Heart left ventricle (tissue), 13 donors: Measurements from ENCODE around the gene HIP1.
"Not testable (repeated sequence)": the region's sequence is repeated elsewhere in the genome, so short reads cannot be mapped to it uniquely, and the experiment has no call there.

ENCODE experiments used
- POLR2A ChIP-seq, 2 donors: fragments of 450-650 bp; IDR thresholded peaks; one replicate each; pipeline ENCODE4 v1.6.1; 2017; ENCODE audit warnings: antibody characterized with exemption in 2 of 2, mild to moderate bottlenecking in 2 of 2, moderate library complexity in 2 of 2
- TF ChIP-seq, protein P1 (sequence below), 12 donors: fragments of 200-600 bp; sonication (generic) in 4 of 12; IDR thresholded peaks; one replicate each; pipeline versions ENCODE4 v1.5.0 to v1.8.0; 2018 to 2022; ENCODE audit warnings: antibody characterized with exemption in 12 of 12, mild to moderate bottlenecking in 5 of 12
- donor health status: ischemic (EF 13 %, LVEDD 7.1; RV severe dilation, severe dysfunction).
- donor health status: DM: no; HTN: yes; CAD: no.
- donor health status: DM: no; HTN: no; CAD: no.
- donor health status: ischemic (EF 25% LVEDD 6.9; RV normal size, moderate dysfunction).
- donor health status: ischemic (EF 25% LVEDD 5.7; RV mildly dilated, moderate dysfunction).
- donor health status: ischemic (EF 35%, LVEDD 5.7; RV mildly dilated, moderate dysfunction).
- donor health status: nonischemic (EF 11% LVEDD 7.7; RV severe dilation, severe dysfunction).
- donor health status: DM: yes; HTN: yes; CAD: no.
- donor health status: PGD.
- donor health status: ischemic (EF 29% LVEDD 5.4; RV normal size, mild dysfunction).
- donor health status: nonischemic (EF 23%, LVEDD 6.1; RV moderate dilation, normal function).

- TF ChIP-seq POLR2A (IDR thresholded peaks at IDR 0.05), result not testable (repeated sequence)
- TF ChIP-seq, protein P1, sequence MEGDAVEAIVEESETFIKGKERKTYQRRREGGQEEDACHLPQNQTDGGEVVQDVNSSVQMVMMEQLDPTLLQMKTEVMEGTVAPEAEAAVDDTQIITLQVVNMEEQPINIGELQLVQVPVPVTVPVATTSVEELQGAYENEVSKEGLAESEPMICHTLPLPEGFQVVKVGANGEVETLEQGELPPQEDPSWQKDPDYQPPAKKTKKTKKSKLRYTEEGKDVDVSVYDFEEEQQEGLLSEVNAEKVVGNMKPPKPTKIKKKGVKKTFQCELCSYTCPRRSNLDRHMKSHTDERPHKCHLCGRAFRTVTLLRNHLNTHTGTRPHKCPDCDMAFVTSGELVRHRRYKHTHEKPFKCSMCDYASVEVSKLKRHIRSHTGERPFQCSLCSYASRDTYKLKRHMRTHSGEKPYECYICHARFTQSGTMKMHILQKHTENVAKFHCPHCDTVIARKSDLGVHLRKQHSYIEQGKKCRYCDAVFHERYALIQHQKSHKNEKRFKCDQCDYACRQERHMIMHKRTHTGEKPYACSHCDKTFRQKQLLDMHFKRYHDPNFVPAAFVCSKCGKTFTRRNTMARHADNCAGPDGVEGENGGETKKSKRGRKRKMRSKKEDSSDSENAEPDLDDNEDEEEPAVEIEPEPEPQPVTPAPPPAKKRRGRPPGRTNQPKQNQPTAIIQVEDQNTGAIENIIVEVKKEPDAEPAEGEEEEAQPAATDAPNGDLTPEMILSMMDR (IDR thresholded peaks at IDR 0.05), result not testable (repeated sequence)
These were observed 229.7 kb downstream of the HIP1 start for GRCh38 chr7:75509033-75509432.
